ENCODE results near the gene MAGED2. TPM values are rescaled to one million over a fixed set of nuclear protein-coding genes. Genes with fewer than 3 reads are reported as not detected.
A peak's percentile ranks its signal among the peaks of the same experiment; 100 is the strongest.
"Not testable (repeated sequence)": the region's sequence is repeated elsewhere in the genome, so short reads cannot be mapped to it uniquely, and the experiment has no call there.

Gene MAGED2
- total RNA-seq, 1 experiment from 2014 or later, result 78.7 TPM

- Mint-ChIP-seq H3K36me3 (ENCODE audit: insufficient read depth, unreplicated experiment) (no peaks in the 10 kb centered on the region), H3K4me1 (ENCODE audit: low read depth, unreplicated experiment) (no peaks in the 10 kb centered on the region), H3K27me3 (ENCODE audit: unreplicated experiment) (peaks cover 12% of the 10 kb centered on the region), H3K27ac (ENCODE audit: unreplicated experiment) (no peak overlapping the region), H3K4me3 (ENCODE audit: low read depth, unreplicated experiment) (no peak overlapping the region), H3K9me3 (ENCODE audit: low read depth, unreplicated experiment) (no peaks in the 10 kb centered on the region)
- DNase-seq, result no peak
- intact Hi-C loops (cut with micrococcal nuclease; ENCODE audit: unreplicated experiment), result no loop called here
- TF ChIP-seq CTCF (IDR thresholded peaks at IDR 0.05; ENCODE audit: unreplicated experiment), result no peak
- CTCF ChIA-PET, result no interaction called here
- BruUV-seq (replicated peaks), result no TSS peak
Observed at GRCh38 chrX:54776987-54777672, 30.4 kb upstream of the MAGED2 start.

GRCh38 chrX:54785901-54786300 is 21.6 kb upstream of the MAGED2 start:
- BruUV-seq (replicated peaks), result no TSS peak
- H3K4me1 Mint-ChIP-seq (ENCODE audit: low read depth, unreplicated experiment), result no peaks in the 10 kb centered on the region
- intact Hi-C loops (cut with micrococcal nuclease; ENCODE audit: unreplicated experiment), result no loop called here
- peaks cover 7% of the 10 kb centered on the region for H3K36me3 Mint-ChIP-seq (ENCODE audit: insufficient read depth, unreplicated experiment)
- CTCF ChIA-PET, result interaction anchor here (2.4 kb wide), 1 partner anchor 146 kb away, joined by 27 read pairs; no protein-coding TSS in a partner anchor
- H3K27ac Mint-ChIP-seq (ENCODE audit: unreplicated experiment), result no peak overlapping the region
- H3K27me3 Mint-ChIP-seq (ENCODE audit: unreplicated experiment), result peaks cover 2% of the 10 kb centered on the region
- peak; percentile 26 for DNase-seq
- no peak for TF ChIP-seq CTCF (IDR thresholded peaks at IDR 0.05; ENCODE audit: unreplicated experiment)
- H3K9me3 Mint-ChIP-seq (ENCODE audit: low read depth, unreplicated experiment), result no peaks in the 10 kb centered on the region
- H3K4me3 Mint-ChIP-seq (ENCODE audit: low read depth, unreplicated experiment), result no peak overlapping the region

- TF ChIP-seq CTCF (IDR thresholded peaks at IDR 0.05; ENCODE audit: unreplicated experiment), result peak; percentile 41
- Mint-ChIP-seq H3K4me1 (ENCODE audit: low read depth, unreplicated experiment) (no peaks in the 10 kb centered on the region), H3K9me3 (ENCODE audit: low read depth, unreplicated experiment) (no peaks in the 10 kb centered on the region), H3K36me3 (ENCODE audit: insufficient read depth, unreplicated experiment) (peaks cover 7% of the 10 kb centered on the region), H3K4me3 (ENCODE audit: low read depth, unreplicated experiment) (no peak overlapping the region), H3K27me3 (ENCODE audit: unreplicated experiment) (peaks cover 7% of the 10 kb centered on the region), H3K27ac (ENCODE audit: unreplicated experiment) (no peak overlapping the region)
- CTCF ChIA-PET, result interaction anchor here (0.6 to 2.4 kb wide), 3 partner anchors 11 to 147 kb away, joined by 3 to 27 read pairs (median 3); partner anchors contain the start of gene ITIH6
- peak; percentile 53 for DNase-seq
- no TSS peak for BruUV-seq (replicated peaks)
- intact Hi-C loops (cut with micrococcal nuclease; ENCODE audit: unreplicated experiment), result loop anchor here (1.0 kb wide), 1 partner anchor 147 kb away; no protein-coding TSS in a partner anchor
Observed at GRCh38 chrX:54786967-54787366, 20.6 kb upstream of the MAGED2 start.

- intact Hi-C loops (cut with micrococcal nuclease; ENCODE audit: unreplicated experiment), result no loop called here
- H3K27me3 Mint-ChIP-seq (ENCODE audit: unreplicated experiment), result peaks cover 18% of the 10 kb centered on the region
- BruUV-seq (replicated peaks), result no TSS peak
Observed at GRCh38 chrX:54788446-54788845, 19.1 kb upstream of the MAGED2 start.

GRCh38 chrX:54789405-54789804 is 18.1 kb upstream of the MAGED2 start:
- intact Hi-C loops (cut with micrococcal nuclease; ENCODE audit: unreplicated experiment); BruUV-seq (replicated peaks); DNase-seq; H3K4me3 Mint-ChIP-seq (ENCODE audit: low read depth, unreplicated experiment); H3K4me1 Mint-ChIP-seq (ENCODE audit: low read depth, unreplicated experiment); H3K9me3 Mint-ChIP-seq (ENCODE audit: low read depth, unreplicated experiment); H3K27ac Mint-ChIP-seq (ENCODE audit: unreplicated experiment); H3K36me3 Mint-ChIP-seq (ENCODE audit: insufficient read depth, unreplicated experiment): not testable (repeated sequence)
- CTCF ChIA-PET, result interaction anchor here (0.7 kb wide), 1 partner anchor 35 kb away, joined by 3 read pairs; no protein-coding TSS in a partner anchor
- H3K27me3 Mint-ChIP-seq (ENCODE audit: unreplicated experiment), result peaks cover 28% of the 10 kb centered on the region

More at GRCh38 chrX:54788446-54788845, 19.1 kb upstream of the MAGED2 start:
- CTCF ChIA-PET, result no interaction called here
- no peak for DNase-seq
- H3K4me1 Mint-ChIP-seq (ENCODE audit: low read depth, unreplicated experiment), result no peaks in the 10 kb centered on the region
- no peaks in the 10 kb centered on the region for H3K9me3 Mint-ChIP-seq (ENCODE audit: low read depth, unreplicated experiment)
- H3K36me3 Mint-ChIP-seq (ENCODE audit: insufficient read depth, unreplicated experiment), result peaks cover 7% of the 10 kb centered on the region
- no peak overlapping the region for H3K27ac Mint-ChIP-seq (ENCODE audit: unreplicated experiment)
- no peak for TF ChIP-seq CTCF (IDR thresholded peaks at IDR 0.05; ENCODE audit: unreplicated experiment)
- no peak overlapping the region for H3K4me3 Mint-ChIP-seq (ENCODE audit: low read depth, unreplicated experiment)
